ENCODE results near the gene MAGI1.

Gene MAGI1

DNA sequence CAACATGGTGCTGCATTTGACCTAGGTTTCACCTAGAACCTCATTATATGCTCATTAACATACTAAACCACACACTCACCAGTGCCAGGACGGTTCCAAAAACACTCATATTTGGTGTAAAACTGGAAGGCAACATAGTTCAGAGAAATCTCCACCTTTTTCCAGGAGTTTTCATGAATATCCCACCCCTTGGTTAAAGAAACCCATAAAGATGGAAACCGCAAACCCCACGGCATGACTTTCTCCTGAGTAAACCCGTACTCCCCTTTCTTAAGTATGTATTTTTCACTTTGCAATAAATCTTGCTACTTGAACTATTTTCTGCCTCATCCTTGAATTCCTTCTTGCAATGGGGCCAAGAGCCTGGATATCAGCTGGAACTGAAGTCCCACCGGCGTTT lies 379.3 kb downstream of the MAGI1 start:
- TF ChIP-seq, protein P1, sequence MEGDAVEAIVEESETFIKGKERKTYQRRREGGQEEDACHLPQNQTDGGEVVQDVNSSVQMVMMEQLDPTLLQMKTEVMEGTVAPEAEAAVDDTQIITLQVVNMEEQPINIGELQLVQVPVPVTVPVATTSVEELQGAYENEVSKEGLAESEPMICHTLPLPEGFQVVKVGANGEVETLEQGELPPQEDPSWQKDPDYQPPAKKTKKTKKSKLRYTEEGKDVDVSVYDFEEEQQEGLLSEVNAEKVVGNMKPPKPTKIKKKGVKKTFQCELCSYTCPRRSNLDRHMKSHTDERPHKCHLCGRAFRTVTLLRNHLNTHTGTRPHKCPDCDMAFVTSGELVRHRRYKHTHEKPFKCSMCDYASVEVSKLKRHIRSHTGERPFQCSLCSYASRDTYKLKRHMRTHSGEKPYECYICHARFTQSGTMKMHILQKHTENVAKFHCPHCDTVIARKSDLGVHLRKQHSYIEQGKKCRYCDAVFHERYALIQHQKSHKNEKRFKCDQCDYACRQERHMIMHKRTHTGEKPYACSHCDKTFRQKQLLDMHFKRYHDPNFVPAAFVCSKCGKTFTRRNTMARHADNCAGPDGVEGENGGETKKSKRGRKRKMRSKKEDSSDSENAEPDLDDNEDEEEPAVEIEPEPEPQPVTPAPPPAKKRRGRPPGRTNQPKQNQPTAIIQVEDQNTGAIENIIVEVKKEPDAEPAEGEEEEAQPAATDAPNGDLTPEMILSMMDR (conservative IDR thresholded peaks at IDR 0.05; ENCODE audit: low read depth, low read length): no peak
- no peak overlapping the region for H3K4me3 ChIP-seq (ENCODE audit: low read depth, low read length)
- DNase-seq (ENCODE audit: low read depth): no peak

DNA sequence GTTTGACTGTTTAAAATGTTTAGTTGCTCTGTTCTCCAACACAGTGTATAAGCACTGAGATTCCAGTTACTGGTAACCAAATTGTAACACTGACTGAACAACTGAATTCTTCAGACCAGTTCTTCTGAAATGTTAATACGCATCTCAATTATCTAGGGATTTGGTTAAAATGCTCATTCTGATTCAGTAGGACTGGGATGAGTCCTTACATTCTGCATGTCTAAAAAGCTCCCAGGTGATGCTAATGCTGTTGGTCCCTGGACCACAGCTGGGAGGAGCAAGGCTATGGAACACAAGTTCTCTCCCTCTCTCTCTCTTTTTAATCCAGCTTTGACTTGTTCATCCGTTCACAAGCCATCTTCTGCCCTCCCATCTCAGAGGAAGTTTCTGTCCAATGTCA lies 380.3 kb downstream of the MAGI1 start:
- no peak for DNase-seq (ENCODE audit: low read depth)
- H3K4me3 ChIP-seq (ENCODE audit: low read depth, low read length): no peak overlapping the region
- TF ChIP-seq, protein P1 (conservative IDR thresholded peaks at IDR 0.05; ENCODE audit: low read depth, low read length): no peak

DNA sequence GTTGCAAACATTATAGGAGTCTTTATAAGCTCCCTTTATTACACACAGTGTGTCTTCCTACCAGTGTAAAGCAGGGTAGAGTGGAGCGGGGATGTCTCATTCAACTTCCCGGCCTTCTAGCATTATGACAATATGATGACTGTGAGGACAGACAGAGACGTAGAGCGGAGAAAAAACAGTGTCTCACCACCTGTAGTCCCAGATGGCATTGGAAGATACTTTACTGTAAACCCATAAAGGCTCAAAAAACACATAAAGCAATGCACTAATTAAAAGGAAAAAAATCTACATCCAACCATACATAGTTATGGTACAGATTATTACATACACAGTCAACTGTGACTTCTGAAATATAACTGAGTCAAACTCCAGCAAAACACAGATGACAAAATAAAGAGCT lies 383.7 kb downstream of the MAGI1 start:
- TF ChIP-seq, protein P1 (conservative IDR thresholded peaks at IDR 0.05; ENCODE audit: low read depth, low read length): no peak
- H3K4me3 ChIP-seq (ENCODE audit: low read depth, low read length): no peak overlapping the region
- no peak for DNase-seq (ENCODE audit: low read depth)

DNA sequence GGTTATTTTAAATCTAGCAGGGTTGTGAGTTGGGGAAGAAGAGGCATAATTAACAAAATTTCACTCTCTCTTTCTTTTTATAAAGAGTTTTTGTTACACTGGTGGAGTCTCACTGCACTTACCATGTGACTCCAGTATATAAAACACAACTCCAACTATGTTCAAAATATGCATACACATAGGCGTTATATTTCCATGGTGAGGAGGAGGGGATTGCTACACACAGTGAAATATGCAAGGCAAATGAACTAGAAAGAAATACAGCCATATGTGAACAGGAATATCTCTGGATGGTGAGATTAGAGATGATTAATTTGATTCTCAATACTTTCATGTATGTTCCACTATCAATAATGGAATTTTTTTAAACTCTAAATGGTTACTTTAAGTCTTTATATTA lies 385.0 kb downstream of the MAGI1 start:
- TF ChIP-seq, protein P1 (conservative IDR thresholded peaks at IDR 0.05; ENCODE audit: low read depth, low read length): no peak
- no peak overlapping the region for H3K4me3 ChIP-seq (ENCODE audit: low read depth, low read length)
- no peak for DNase-seq (ENCODE audit: low read depth)

DNA sequence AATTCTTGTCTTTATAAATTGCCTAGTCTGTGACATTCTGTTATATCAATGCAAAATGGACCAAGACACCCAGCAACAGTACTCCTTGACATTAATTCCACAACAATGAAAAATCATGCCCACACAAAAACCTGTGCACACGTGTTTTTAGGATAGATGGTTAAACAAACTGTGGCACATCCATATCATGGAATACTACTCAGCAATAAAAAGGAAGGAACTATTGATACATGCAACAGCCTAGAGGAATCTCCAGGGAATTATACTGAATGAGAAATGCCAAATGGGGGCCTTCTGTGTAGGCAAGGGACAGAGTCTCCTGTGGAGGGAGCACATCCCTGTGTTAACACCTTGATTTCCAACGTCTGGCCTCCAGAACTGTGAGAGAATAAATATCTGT lies 388.5 kb downstream of the MAGI1 start:
- DNase-seq (ENCODE audit: low read depth): no peak
- H3K4me3 ChIP-seq (ENCODE audit: low read depth, low read length): no peak overlapping the region
- TF ChIP-seq, protein P1 (conservative IDR thresholded peaks at IDR 0.05; ENCODE audit: low read depth, low read length): no peak

DNA sequence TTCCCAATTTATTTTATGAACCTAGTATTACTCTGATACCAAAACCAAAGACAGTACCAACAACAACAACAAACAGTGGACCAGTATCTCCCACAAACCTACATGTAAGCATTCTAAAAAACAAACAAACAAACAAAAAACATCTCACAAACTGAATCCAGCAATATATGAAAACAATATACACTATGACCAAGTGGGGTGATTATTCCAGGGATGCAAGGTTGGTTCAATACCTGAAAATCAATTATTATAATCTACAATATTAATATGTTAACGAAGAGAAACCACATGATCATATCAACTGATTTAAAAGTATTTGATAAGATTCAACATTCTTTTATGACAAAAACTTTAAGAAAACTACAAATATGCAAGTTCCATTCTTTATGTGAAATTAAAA lies 391.3 kb downstream of the MAGI1 start:
- TF ChIP-seq, protein P1 (conservative IDR thresholded peaks at IDR 0.05; ENCODE audit: low read depth, low read length): no peak
- no peak overlapping the region for H3K4me3 ChIP-seq (ENCODE audit: low read depth, low read length)
- no peak for DNase-seq (ENCODE audit: low read depth)

DNA sequence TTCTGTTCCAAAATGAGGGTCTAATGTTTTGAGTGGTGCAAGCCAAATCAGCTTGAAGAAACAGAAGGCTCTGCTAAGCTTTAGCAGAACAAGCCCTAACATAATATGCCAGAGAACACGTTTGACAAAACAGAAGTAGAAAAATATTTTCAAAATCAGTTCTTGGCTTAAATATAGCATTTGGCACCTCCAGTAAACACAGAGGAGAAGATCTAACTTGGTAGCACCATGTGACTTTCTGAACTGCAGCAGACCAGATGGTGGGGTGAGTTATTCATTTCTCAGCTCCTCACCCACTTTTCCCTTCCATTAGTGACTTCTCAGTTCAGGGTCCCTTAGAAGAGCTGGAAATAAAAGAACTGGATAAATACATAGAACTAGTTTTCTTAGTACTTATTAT lies 395.8 kb downstream of the MAGI1 start:
- TF ChIP-seq, protein P1 (conservative IDR thresholded peaks at IDR 0.05; ENCODE audit: low read depth, low read length): no peak
- DNase-seq (ENCODE audit: low read depth): no peak
- no peak overlapping the region for H3K4me3 ChIP-seq (ENCODE audit: low read depth, low read length)

Data from choroid plexus epithelial cell (primary cell).